ENCODE data around the gene SMLR1.

SMLR1 gene

DNA sequence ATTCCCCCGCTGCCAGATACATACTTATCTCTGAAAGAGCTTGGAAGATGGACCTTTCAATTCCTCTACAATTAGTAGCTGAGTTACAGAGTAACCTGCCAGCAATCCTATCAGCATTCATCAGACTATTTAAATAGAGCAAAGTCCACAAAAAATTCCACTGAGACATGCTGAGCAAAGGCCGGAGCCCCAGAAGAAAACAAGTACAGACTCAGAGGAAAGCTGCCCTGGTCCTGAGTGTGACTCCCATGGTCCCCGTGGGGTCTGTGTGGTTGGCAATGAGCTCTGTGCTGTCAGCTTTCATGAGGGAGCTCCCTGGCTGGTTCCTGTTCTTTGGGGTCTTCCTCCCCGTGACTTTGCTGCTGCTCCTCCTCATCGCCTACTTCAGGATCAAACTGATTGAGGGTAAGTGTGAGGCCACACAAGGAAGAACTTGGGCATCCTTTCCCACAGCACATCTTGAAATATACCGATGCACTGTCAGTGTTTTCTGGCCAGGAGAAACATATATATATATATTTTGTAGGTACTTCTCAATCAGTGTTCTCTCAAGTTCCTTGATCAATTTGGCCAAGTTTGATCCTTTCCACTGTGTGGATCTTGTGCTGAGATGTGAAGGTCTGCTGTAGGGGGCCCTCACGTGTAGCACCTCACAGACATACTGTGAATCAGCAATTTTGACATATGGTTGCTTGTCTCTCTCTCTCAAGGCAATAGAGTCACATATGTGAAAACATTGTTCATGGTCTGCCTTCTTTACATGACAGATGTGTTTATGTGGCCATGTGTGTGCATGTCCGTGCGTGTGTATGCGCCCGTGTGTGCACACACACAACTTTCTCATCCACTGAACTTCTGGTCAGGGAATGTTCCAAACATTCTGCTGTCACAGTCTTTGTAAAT, at the start of gene SMLR1:
TSS of gene SMLR1 (plus strand) at position 160 of the 903 bp plus-strand sequence. CDS start at position 168, 8 bp downstream.
- TF ChIP-seq, protein P1, sequence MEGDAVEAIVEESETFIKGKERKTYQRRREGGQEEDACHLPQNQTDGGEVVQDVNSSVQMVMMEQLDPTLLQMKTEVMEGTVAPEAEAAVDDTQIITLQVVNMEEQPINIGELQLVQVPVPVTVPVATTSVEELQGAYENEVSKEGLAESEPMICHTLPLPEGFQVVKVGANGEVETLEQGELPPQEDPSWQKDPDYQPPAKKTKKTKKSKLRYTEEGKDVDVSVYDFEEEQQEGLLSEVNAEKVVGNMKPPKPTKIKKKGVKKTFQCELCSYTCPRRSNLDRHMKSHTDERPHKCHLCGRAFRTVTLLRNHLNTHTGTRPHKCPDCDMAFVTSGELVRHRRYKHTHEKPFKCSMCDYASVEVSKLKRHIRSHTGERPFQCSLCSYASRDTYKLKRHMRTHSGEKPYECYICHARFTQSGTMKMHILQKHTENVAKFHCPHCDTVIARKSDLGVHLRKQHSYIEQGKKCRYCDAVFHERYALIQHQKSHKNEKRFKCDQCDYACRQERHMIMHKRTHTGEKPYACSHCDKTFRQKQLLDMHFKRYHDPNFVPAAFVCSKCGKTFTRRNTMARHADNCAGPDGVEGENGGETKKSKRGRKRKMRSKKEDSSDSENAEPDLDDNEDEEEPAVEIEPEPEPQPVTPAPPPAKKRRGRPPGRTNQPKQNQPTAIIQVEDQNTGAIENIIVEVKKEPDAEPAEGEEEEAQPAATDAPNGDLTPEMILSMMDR (IDR thresholded peaks at IDR 0.05; ENCODE audit: borderline replicate concordance, insufficient read depth, low read depth, low read length) = no peak
- H3K4me3 ChIP-seq (ENCODE audit: low read depth, low read length) = no peak within 1 kb of the TSS

DNA sequence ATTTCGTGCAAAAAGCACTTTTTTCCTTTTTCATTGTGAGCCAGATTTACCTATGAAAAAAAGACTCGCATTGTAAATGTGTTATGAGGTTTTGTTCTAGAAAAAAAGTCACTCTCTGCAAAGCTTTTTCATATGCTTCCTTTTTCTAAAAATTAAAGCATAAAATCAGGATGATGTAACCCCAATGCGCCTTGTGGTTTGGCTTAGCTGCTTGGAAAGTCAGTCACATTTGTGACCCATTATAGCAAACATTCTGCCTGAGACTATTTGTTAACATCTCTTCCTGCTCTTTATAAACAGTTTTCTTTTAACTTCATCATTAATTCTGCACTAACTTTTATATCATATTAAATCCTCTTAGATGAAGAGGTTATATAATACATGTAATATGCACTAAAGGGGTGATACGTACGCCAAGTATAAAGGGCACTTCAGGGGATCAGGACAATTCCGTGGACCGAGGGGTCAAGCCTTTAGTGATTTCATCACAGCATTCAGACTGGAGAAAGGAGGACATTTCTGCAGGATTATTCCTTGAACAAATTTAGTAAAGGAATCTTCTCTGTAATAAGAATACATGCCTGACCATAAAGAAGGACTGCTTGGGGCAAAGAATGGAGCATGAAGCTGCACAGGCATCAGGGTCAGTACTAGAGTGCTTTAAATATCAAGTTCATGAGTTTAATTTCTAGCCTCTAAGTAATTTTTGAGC, 48.1 kb upstream of the SMLR1 start:
- TF ChIP-seq, protein P1 (IDR thresholded peaks at IDR 0.05; ENCODE audit: borderline replicate concordance, insufficient read depth, low read depth, low read length) = no peak
- H3K4me3 ChIP-seq (ENCODE audit: low read depth, low read length) = no peak overlapping the region

DNA sequence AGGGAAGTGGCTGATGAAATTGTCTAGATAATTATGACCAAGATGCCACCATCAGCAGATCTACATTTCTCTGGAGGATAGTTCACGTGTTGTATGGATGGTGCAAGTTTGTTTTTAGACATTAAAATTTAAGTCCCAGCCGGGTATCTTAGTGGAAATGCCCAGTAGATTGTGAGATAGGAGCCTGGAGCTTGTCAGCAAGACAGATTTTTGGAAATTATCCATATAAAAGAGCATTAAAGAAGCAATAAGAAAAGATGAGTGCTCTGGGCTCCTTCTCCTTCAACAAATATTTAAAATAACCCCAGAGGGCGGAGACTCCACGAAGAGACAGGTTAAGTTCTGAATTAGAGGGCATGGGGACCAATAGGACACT, 47.6 kb upstream of the SMLR1 start:
- TF ChIP-seq, protein P1 (IDR thresholded peaks at IDR 0.05; ENCODE audit: borderline replicate concordance, insufficient read depth, low read depth, low read length) = no peak
- H3K4me3 ChIP-seq (ENCODE audit: low read depth, low read length) = no peak overlapping the region

DNA sequence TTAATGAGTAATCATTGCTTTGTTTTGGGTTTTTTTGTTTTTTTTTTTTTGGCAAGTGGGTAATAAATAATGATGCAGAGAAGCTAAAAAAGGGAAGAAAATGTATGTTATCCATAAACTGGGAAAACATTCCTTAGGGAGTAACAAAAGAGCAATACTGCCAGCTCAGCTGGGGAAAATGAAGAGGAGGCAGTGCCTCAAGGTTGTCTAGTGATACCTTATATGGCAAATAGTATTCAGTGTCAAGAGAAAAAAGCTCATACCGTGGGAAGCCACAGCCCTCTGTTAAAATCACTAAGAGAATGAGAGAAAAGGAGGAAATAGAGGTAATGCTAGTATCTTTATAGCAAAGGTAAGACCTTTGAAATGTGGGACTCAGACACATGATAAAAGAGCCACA, 47.1 kb upstream of the SMLR1 start:
- TF ChIP-seq, protein P1 (IDR thresholded peaks at IDR 0.05; ENCODE audit: borderline replicate concordance, insufficient read depth, low read depth, low read length) = no peak
- H3K4me3 ChIP-seq (ENCODE audit: low read depth, low read length) = no peak overlapping the region

DNA sequence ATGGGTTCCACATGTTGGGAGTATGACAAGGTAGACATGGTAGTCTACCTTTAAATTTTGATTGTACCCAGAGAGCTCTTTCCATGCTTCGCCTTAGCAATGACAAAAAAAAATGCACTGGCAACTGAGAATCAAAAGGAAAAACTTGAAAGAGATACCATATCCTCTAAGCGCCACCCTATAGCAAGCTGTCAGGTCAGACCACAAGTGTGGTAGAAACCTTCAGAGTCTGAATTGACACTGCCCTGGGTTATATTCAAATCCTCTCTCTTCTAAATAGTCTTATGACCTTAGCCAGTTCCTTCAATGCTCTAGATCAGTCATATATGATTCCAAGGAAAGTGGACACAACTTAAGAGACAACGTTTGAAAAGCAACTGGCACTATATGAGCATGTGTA, 45.6 kb upstream of the SMLR1 start:
- TF ChIP-seq, protein P1 (IDR thresholded peaks at IDR 0.05; ENCODE audit: borderline replicate concordance, insufficient read depth, low read depth, low read length) = no peak
- no peak overlapping the region for H3K4me3 ChIP-seq (ENCODE audit: low read depth, low read length)

DNA sequence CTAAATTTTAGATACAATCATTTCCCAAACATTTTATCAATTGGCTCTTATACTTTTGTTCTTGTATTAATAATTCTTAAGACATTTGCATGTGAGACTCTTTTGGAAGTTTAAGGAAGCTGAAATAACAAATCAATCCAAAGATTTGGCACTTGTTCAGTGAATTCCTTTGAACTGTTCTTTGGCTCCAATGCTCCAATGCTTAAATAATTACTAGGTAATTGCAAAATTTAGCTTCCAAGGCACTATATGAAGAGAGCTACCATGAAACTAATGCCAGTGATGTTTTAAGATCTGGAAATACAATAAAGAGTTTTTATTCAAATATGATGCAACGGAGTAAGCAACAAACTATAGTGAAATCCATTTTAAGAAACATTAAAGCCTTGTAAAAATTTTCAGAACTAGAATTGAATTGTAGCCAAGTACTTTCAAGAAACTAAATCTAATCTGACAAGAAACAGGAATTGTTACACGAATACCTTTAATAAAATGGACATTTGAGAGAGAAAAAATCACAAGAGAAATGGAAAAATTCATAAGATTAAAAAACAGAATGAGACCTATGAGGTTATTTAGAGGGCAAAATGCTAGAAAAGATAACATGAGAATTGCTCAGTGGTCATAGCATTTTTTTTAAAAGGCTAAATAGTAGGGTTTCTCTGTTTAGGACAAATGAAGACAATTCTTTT, 43.6 kb upstream of the SMLR1 start:
- TF ChIP-seq, protein P1 (IDR thresholded peaks at IDR 0.05; ENCODE audit: borderline replicate concordance, insufficient read depth, low read depth, low read length) = no peak

More for the DNA sequence above, 43.6 kb upstream of the SMLR1 start:
- no peak overlapping the region for H3K4me3 ChIP-seq (ENCODE audit: low read depth, low read length)

All from GM12875 (cell line).